Measurements from ENCODE around the gene DNAH12.

DNA sequence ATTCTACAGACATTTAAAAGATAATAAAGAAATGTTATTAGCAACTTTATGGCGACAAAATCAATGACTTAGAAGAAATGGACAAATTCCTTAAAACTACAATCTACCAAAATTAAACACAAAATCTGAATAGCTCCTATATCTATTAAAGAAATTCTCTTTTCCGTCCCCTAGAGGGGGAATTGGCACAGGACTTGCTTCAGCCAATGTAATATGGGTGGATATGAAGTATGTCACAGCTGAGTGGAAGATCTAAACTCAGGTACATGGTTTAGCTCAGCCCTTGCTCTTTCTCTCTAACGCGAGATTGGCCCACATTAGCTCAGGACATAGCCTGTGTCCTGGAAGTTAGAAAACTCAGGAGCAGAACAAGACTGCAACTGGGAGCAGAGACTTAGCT is 79.3 kb downstream of the DNAH12 start:
- TF ChIP-seq EP300 (IDR thresholded peaks at IDR 0.05; ENCODE audit: borderline replicate concordance in 1 of 2, control insufficient read depth in 1 of 2, low read depth in 2 of 2, low read length in 2 of 2) (no peak), NFYB (IDR thresholded peaks at IDR 0.05; ENCODE audit: insufficient read depth, low read depth, low read length) (no peak), YY1 (IDR thresholded peaks at IDR 0.05; ENCODE audit: low read depth, low read length) (no peak), EZH2 (IDR thresholded peaks at IDR 0.05; ENCODE audit: borderline replicate concordance, control insufficient read depth, low read depth, low read length) (no peak), CEBPB (IDR thresholded peaks at IDR 0.05; ENCODE audit: borderline replicate concordance in 1 of 2, low read depth in 2 of 2, low read length in 2 of 2) (no peak), PAX5 (IDR thresholded peaks at IDR 0.05; ENCODE audit: borderline replicate concordance, low read depth, low read length) (no peak), ZNF207 (IDR thresholded peaks at IDR 0.05; ENCODE audit: borderline replicate concordance) (no peak), ATF7 (IDR thresholded peaks at IDR 0.05; ENCODE audit: low read depth) (no peak), NRF1 (conservative IDR thresholded peaks at IDR 0.05; ENCODE audit: low read depth, low read length) (no peak)
- TF ChIP-seq, protein P1, sequence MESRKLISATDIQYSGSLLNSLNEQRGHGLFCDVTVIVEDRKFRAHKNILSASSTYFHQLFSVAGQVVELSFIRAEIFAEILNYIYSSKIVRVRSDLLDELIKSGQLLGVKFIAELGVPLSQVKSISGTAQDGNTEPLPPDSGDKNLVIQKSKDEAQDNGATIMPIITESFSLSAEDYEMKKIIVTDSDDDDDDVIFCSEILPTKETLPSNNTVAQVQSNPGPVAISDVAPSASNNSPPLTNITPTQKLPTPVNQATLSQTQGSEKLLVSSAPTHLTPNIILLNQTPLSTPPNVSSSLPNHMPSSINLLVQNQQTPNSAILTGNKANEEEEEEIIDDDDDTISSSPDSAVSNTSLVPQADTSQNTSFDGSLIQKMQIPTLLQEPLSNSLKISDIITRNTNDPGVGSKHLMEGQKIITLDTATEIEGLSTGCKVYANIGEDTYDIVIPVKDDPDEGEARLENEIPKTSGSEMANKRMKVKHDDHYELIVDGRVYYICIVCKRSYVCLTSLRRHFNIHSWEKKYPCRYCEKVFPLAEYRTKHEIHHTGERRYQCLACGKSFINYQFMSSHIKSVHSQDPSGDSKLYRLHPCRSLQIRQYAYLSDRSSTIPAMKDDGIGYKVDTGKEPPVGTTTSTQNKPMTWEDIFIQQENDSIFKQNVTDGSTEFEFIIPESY (IDR thresholded peaks at IDR 0.05), result no peak
- TF ChIP-seq, protein P2, sequence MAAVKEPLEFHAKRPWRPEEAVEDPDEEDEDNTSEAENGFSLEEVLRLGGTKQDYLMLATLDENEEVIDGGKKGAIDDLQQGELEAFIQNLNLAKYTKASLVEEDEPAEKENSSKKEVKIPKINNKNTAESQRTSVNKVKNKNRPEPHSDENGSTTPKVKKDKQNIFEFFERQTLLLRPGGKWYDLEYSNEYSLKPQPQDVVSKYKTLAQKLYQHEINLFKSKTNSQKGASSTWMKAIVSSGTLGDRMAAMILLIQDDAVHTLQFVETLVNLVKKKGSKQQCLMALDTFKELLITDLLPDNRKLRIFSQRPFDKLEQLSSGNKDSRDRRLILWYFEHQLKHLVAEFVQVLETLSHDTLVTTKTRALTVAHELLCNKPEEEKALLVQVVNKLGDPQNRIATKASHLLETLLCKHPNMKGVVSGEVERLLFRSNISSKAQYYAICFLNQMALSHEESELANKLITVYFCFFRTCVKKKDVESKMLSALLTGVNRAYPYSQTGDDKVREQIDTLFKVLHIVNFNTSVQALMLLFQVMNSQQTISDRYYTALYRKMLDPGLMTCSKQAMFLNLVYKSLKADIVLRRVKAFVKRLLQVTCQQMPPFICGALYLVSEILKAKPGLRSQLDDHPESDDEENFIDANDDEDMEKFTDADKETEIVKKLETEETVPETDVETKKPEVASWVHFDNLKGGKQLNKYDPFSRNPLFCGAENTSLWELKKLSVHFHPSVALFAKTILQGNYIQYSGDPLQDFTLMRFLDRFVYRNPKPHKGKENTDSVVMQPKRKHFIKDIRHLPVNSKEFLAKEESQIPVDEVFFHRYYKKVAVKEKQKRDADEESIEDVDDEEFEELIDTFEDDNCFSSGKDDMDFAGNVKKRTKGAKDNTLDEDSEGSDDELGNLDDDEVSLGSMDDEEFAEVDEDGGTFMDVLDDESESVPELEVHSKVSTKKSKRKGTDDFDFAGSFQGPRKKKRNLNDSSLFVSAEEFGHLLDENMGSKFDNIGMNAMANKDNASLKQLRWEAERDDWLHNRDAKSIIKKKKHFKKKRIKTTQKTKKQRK (IDR thresholded peaks at IDR 0.05; ENCODE audit: low read depth, low read length), result no peak
- TF ChIP-seq, protein P3, sequence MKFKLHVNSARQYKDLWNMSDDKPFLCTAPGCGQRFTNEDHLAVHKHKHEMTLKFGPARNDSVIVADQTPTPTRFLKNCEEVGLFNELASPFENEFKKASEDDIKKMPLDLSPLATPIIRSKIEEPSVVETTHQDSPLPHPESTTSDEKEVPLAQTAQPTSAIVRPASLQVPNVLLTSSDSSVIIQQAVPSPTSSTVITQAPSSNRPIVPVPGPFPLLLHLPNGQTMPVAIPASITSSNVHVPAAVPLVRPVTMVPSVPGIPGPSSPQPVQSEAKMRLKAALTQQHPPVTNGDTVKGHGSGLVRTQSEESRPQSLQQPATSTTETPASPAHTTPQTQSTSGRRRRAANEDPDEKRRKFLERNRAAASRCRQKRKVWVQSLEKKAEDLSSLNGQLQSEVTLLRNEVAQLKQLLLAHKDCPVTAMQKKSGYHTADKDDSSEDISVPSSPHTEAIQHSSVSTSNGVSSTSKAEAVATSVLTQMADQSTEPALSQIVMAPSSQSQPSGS (IDR thresholded peaks at IDR 0.05; ENCODE audit: low read length), result no peak
- TF ChIP-seq, protein P4, sequence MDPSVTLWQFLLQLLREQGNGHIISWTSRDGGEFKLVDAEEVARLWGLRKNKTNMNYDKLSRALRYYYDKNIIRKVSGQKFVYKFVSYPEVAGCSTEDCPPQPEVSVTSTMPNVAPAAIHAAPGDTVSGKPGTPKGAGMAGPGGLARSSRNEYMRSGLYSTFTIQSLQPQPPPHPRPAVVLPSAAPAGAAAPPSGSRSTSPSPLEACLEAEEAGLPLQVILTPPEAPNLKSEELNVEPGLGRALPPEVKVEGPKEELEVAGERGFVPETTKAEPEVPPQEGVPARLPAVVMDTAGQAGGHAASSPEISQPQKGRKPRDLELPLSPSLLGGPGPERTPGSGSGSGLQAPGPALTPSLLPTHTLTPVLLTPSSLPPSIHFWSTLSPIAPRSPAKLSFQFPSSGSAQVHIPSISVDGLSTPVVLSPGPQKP (IDR thresholded peaks at IDR 0.05; ENCODE audit: low read depth, low read length), result no peak
